ENCODE results near the gene ALS2. TPM values are rescaled to one million over a fixed set of nuclear protein-coding genes. Genes with fewer than 3 reads are reported as not detected.

Gene ALS2
- total RNA-seq, 2 donors from 2014 or later: 14.8 to 16.3 TPM

DNA sequence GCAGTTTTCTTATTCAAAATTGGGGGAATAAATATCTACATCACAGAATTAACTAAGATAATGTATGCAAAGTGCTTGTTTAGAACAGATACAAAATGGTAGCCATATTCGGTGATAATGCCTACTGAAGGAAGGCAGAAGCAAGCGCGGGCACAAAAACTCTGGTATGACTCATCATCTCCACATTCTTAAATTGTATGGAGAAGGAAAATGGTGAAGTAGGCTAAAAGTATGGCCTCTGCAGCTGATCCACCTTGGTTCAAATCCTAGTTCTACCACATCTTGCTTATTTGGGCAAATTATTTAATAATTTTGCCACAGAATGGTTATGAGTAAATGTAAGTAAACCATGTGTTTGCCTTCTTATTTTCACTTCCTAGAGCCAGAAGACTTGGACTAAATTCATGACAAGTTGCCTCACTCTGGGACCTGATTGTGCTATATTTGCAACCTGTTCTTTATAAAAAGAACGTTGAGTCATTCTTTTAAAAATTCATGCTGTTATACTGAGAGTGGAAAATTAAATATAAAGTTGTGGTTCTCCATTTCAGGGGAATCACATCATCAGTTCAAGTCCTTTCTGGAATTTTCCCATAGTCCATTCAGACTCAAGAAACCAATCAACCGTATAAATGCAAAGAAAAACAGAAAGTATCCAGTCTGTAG is 16.6 kb upstream of the ALS2 start:
- Histone ChIP-seq H3K27ac (no peak overlapping the region), H3K9me3 (no peaks in the 10 kb centered on the region), H3K27me3 (replicated peaks; ENCODE audit: insufficient read depth) (no peaks in the 10 kb centered on the region), H3K36me3 (no peaks in the 10 kb centered on the region), H3K4me3 (no peak overlapping the region), H3K4me1 (replicated peaks) (no peaks in the 10 kb centered on the region)
- DNase-seq (ENCODE audit: low spot score): no peak
- intact Hi-C loops (cut with DNase I): loop anchor here (2.0 to 5.0 kb wide), 3 partner anchors 60 to 380 kb away; no protein-coding TSS in a partner anchor
- TF ChIP-seq POLR2AphosphoS5 (IDR thresholded peaks at IDR 0.05): no peak
- no peak for TF ChIP-seq POLR2A (IDR thresholded peaks at IDR 0.05)
- TF ChIP-seq, protein P1, sequence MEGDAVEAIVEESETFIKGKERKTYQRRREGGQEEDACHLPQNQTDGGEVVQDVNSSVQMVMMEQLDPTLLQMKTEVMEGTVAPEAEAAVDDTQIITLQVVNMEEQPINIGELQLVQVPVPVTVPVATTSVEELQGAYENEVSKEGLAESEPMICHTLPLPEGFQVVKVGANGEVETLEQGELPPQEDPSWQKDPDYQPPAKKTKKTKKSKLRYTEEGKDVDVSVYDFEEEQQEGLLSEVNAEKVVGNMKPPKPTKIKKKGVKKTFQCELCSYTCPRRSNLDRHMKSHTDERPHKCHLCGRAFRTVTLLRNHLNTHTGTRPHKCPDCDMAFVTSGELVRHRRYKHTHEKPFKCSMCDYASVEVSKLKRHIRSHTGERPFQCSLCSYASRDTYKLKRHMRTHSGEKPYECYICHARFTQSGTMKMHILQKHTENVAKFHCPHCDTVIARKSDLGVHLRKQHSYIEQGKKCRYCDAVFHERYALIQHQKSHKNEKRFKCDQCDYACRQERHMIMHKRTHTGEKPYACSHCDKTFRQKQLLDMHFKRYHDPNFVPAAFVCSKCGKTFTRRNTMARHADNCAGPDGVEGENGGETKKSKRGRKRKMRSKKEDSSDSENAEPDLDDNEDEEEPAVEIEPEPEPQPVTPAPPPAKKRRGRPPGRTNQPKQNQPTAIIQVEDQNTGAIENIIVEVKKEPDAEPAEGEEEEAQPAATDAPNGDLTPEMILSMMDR (IDR thresholded peaks at IDR 0.05): no peak
- 58% methylated on average over 5 of the region's 5 CpGs for WGBS

DNA sequence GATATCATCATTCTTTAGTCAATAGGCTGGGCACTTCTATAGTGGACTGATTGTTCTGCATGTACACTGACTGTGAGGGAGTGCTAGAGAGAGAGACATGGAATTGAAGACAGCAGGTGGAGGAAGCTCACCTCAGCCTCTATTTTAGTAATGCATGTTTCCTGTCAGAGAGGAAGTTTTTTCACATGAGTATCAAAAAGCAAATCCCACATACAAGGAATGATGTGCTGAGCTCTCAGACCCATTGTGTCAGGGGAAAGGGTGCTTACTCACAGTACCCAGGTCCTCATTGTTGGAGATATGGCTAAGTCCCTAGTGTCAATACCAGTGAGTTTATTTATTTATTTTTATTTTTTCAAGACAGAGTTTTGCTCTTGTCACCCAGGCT is 15.7 kb upstream of the ALS2 start:
- TF ChIP-seq POLR2A (IDR thresholded peaks at IDR 0.05) (no peak), POLR2AphosphoS5 (IDR thresholded peaks at IDR 0.05) (no peak)
- TF ChIP-seq, protein P1 (IDR thresholded peaks at IDR 0.05): no peak
- intact Hi-C loops (cut with DNase I): loop anchor here (2.0 to 5.0 kb wide), 3 partner anchors 61 to 381 kb away; no protein-coding TSS in a partner anchor
- H3K27ac ChIP-seq: no peak overlapping the region
- no peaks in the 10 kb centered on the region for H3K27me3 ChIP-seq (replicated peaks; ENCODE audit: insufficient read depth)
- no peaks in the 10 kb centered on the region for H3K4me1 ChIP-seq (replicated peaks)
- DNase-seq (ENCODE audit: low spot score): no peak
- H3K36me3 ChIP-seq: no peaks in the 10 kb centered on the region
- no peak overlapping the region for H3K4me3 ChIP-seq
- H3K9me3 ChIP-seq: no peaks in the 10 kb centered on the region

DNA sequence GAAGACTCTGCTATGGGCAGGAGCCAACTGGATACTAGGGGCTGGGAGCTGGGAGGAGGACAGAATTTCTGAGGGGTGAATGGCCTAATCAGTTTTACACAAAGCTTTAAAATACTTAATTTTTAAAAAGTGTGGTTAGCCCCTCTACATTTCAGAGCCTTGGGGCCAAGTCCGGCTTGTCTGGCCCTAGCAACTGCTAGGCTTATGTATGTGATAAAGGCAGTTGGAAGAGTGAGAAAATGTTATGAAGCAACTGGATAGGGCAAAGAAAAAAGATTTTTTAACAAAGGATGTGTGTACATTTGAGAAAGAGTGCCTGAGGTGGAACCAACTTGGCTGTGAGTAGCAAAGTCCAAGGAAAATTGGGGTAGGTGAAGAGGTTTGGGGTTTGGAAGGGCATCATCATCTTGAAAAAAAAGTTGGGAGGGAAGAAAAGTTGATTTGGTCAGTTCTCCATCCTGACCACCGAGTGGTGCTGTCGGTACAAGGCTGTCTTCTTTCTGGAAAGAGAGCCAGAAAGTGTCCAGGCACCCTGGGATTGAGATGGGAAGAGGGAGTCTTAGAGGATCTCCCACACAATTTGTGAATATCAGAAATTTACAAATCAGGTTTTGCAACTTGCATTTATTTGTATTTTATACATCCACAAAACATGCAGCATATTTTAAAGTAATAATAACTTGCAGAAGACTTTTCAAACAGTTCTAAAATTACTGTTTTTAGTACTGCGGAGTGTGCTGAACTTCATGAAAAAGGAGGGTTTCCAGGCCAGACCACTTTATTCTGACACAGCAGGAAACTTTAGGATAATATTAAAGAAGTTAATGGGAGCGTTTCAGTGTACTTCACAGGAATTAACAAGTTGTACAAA is 15.1 kb upstream of the ALS2 start:
- Histone ChIP-seq H3K4me1 (replicated peaks) (no peaks in the 10 kb centered on the region), H3K27ac (no peak overlapping the region), H3K9me3 (no peaks in the 10 kb centered on the region), H3K36me3 (no peaks in the 10 kb centered on the region), H3K27me3 (replicated peaks; ENCODE audit: insufficient read depth) (no peaks in the 10 kb centered on the region), H3K4me3 (no peak overlapping the region)
- TF ChIP-seq POLR2AphosphoS5 (IDR thresholded peaks at IDR 0.05): no peak
- TF ChIP-seq POLR2A (IDR thresholded peaks at IDR 0.05): no peak
- TF ChIP-seq, protein P1 (IDR thresholded peaks at IDR 0.05): peak in 2 of 4 experiments; percentile 46 to 68
- DNase-seq (ENCODE audit: low spot score): no peak
- WGBS: 27% methylated on average over 5 of the region's 5 CpGs
- intact Hi-C loops (cut with DNase I): loop anchor here (2.0 to 5.0 kb wide), 3 partner anchors 61 to 381 kb away; no protein-coding TSS in a partner anchor

DNA sequence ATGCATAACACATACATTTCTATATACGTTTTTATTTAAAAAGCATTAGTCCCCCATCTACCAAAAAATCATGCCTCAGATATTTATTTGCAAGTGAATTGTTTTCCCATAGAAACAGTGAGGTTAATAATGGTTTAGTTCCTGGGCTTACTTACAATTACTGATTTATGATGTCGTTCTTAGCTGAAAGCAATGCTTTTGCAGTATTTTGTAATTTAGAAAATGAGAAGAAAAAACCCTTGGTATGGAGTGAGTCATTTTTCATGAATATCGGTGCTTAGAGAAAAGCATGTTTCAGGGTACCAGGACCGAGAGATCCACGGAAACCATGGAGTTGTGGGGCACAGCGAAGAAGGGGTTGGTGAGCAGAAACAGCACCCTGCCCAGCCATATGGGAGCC is 13.6 kb upstream of the ALS2 start:
- Histone ChIP-seq H3K4me3 (no peak overlapping the region), H3K27ac (no peak overlapping the region), H3K27me3 (replicated peaks; ENCODE audit: insufficient read depth) (no peaks in the 10 kb centered on the region), H3K9me3 (no peaks in the 10 kb centered on the region), H3K36me3 (no peaks in the 10 kb centered on the region), H3K4me1 (replicated peaks) (no peaks in the 10 kb centered on the region)
- no peak for DNase-seq (ENCODE audit: low spot score)
- WGBS: 91% methylated on average over 6 of the region's 6 CpGs
- intact Hi-C loops (cut with DNase I): no loop called here
- TF ChIP-seq POLR2AphosphoS5 (IDR thresholded peaks at IDR 0.05) (no peak), POLR2A (IDR thresholded peaks at IDR 0.05) (no peak)
- TF ChIP-seq, protein P1 (IDR thresholded peaks at IDR 0.05): no peak

Measured in prostate gland (tissue), 2 donors.